PFSK-1 (cell line): ENCODE results near the gene HNF1B.

Experiments used
- POLR2AphosphoS5 ChIP-seq: IDR thresholded peaks from 2 replicates; pipeline ENCODE4 v1.6.1; 2012; ENCODE audit warnings: low read depth, mild to moderate bottlenecking, control low read depth, low read length, moderate library complexity
- SIN3A ChIP-seq: IDR thresholded peaks from 2 replicates; pipeline ENCODE4 v1.6.1; 2012; ENCODE audit warnings: mild to moderate bottlenecking, low read length, moderate library complexity, borderline replicate concordance; ENCODE audit not compliant: insufficient read depth
- TAF1 ChIP-seq: IDR thresholded peaks from 2 replicates; pipeline ENCODE4 v1.6.1; 2012; ENCODE audit warnings: low read length, control low read depth, borderline replicate concordance; ENCODE audit not compliant: insufficient read depth
- TF ChIP-seq, protein P1 (sequence below), 2 experiments: IDR thresholded peaks; 2 replicates each; pipeline versions ENCODE4 v1.6.1 to v1.8.0; 2011 to 2012; ENCODE audit warnings: low read depth in 2 of 2, low read length in 2 of 2, control low read depth in 1 of 2, inconsistent platforms in 1 of 2, mild to moderate bottlenecking in 1 of 2, moderate library complexity in 1 of 2; ENCODE audit not compliant: insufficient read depth in 1 of 2

DNA sequence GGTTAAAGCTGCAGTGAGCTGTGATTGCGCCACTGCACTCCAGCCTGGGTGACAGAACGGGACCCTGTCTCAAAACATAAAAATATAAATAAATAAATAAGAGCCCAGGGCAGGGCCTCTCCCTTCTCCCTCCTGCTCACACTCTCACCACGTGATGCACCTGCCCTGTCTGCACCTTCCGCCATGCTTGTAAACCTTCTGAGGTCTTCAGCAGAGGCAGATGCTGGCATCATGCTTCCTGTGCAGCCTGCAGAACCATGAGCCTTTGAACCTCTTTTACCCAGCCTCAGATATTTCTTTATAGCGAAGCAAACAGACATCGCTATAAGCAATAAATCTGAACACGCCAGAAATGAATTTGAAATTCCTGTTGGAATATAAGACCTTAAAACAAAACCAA, 48.5 kb downstream of the HNF1B start:
- TF ChIP-seq POLR2AphosphoS5: no peak
- TF ChIP-seq TAF1: no peak
- TF ChIP-seq, protein P1, sequence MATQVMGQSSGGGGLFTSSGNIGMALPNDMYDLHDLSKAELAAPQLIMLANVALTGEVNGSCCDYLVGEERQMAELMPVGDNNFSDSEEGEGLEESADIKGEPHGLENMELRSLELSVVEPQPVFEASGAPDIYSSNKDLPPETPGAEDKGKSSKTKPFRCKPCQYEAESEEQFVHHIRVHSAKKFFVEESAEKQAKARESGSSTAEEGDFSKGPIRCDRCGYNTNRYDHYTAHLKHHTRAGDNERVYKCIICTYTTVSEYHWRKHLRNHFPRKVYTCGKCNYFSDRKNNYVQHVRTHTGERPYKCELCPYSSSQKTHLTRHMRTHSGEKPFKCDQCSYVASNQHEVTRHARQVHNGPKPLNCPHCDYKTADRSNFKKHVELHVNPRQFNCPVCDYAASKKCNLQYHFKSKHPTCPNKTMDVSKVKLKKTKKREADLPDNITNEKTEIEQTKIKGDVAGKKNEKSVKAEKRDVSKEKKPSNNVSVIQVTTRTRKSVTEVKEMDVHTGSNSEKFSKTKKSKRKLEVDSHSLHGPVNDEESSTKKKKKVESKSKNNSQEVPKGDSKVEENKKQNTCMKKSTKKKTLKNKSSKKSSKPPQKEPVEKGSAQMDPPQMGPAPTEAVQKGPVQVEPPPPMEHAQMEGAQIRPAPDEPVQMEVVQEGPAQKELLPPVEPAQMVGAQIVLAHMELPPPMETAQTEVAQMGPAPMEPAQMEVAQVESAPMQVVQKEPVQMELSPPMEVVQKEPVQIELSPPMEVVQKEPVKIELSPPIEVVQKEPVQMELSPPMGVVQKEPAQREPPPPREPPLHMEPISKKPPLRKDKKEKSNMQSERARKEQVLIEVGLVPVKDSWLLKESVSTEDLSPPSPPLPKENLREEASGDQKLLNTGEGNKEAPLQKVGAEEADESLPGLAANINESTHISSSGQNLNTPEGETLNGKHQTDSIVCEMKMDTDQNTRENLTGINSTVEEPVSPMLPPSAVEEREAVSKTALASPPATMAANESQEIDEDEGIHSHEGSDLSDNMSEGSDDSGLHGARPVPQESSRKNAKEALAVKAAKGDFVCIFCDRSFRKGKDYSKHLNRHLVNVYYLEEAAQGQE (IDR thresholded peaks at IDR 0.05; ENCODE audit: insufficient read depth in 1 of 2, low read depth in 2 of 2, low read length in 2 of 2): no peak
- TF ChIP-seq SIN3A: no peak
